ENCODE results near the gene CCDC159.
"Not testable (repeated sequence)": the region's sequence is repeated elsewhere in the genome, so short reads cannot be mapped to it uniquely, and the experiment has no call there.

Gene CCDC159

GRCh38 chr19:11367528-11367927 lies 21.2 kb downstream of the CCDC159 start:
- DNase-seq: no peak

GRCh38 chr19:11370744-11371143 lies 24.4 kb downstream of the CCDC159 start:
- DNase-seq: no peak

GRCh38 chr19:11373166-11373884 lies 27.0 kb downstream of the CCDC159 start:
- no peak for DNase-seq

GRCh38 chr19:11373885-11374432 lies 27.6 kb downstream of the CCDC159 start:
- no peak for DNase-seq

GRCh38 chr19:11374433-11375142 lies 28.3 kb downstream of the CCDC159 start, which contains the start of gene SWSAP1:
TSS of gene SWSAP1 (plus strand) at chr19:11374666. CDS start at chr19:11374681, 15 bp downstream.
- DNase-seq: peak; percentile 98 to 100

GRCh38 chr19:11375143-11375948 lies 29.0 kb downstream of the CCDC159 start:
- no peak for DNase-seq

- peak in 1 of 2 experiments; percentile 37 for DNase-seq
These were observed 30.9 kb downstream of the CCDC159 start for GRCh38 chr19:11377237-11377636.

GRCh38 chr19:11377756-11378155 lies 31.4 kb downstream of the CCDC159 start:
- DNase-seq: no peak

GRCh38 chr19:11378319-11379189 lies 32.2 kb downstream of the CCDC159 start:
- DNase-seq: peak in 1 of 2 experiments; percentile 49

GRCh38 chr19:11379269-11379845 lies 33.0 kb downstream of the CCDC159 start:
- DNase-seq: not testable (repeated sequence)

- DNase-seq: no peak
These were observed 33.6 kb downstream of the CCDC159 start for GRCh38 chr19:11379857-11380350.

GRCh38 chr19:11380653-11381537 lies 34.6 kb downstream of the CCDC159 start:
- peak; percentile 82 to 97 for DNase-seq

GRCh38 chr19:11382898-11383705 lies 36.8 kb downstream of the CCDC159 start:
- DNase-seq: peak; percentile 49 to 53

- no peak for DNase-seq
These were observed 37.4 kb downstream of the CCDC159 start for GRCh38 chr19:11383706-11384048.

GRCh38 chr19:11384778-11385129 lies 38.4 kb downstream of the CCDC159 start:
- no peak for DNase-seq

GRCh38 chr19:11387162-11388034 lies 41.1 kb downstream of the CCDC159 start:
- DNase-seq: no peak

- no peak for DNase-seq
These were observed 44.0 kb downstream of the CCDC159 start for GRCh38 chr19:11390359-11390758.

GRCh38 chr19:11390933-11391680 lies 44.8 kb downstream of the CCDC159 start:
- no peak for DNase-seq

Data from SW 1271 (cell line).